ENCODE results near the gene NCKAP5. TPM values are rescaled to one million over a fixed set of nuclear protein-coding genes. Genes with fewer than 3 reads are reported as not detected.

The NCKAP5 gene
- total and polyA plus RNA-seq, 9 of the 15 experiments (the other 6 are each of a cell fraction or from before 2014, with no cell fraction given): not detected

DNA sequence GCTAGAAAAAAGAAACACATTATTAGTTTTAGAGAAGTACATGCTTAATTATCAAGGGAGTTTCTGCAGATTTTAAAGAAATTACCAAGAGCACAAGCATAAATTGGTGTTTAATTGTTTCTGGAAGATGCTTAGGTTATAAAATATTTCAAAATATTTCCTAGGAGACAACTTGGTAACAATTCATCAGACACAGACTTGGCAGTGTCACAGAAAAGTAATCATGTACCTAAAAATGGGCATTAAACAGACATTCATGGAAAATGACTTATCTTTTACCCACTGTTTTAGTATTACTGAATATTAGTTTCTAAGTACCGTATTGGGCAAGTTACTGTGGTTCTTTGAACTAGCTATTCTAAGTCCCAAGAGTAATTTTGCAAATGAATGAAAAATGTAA lies 469.5 kb downstream of the NCKAP5 start (continued):
- no peak for TF ChIP-seq TAL1 (IDR thresholded peaks at IDR 0.05)

DNA sequence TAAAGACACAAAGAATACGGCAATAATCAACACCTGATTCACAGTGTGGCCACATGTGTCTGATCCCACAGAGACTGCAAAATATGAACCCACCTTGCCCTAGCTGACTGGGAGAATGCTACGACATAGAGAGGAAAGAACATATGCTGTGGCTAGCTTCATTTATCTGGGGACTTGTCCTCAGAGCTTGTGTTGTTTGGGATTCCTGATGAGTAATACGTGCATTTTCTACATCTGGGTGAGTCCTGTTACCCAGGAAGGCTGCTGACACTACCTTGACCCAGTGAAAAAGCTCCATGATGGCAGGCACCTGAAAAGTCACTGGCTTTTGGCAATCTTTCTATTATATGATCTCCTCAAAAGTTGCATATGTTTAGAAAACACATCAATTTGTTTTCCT lies 470.6 kb downstream of the NCKAP5 start:
- Histone ChIP-seq H3K4me2 (ENCODE audit: insufficient read depth, low read length) (no peak overlapping the region), H3K9ac (ENCODE audit: insufficient read depth in 1 of 2, low read depth in 2 of 2, low read length in 2 of 2) (no peak overlapping the region), H4K20me1 (replicated peaks; ENCODE audit: control insufficient read depth, insufficient read depth, low read length) (no peaks in the 10 kb centered on the region), H3K36me3 (ENCODE audit: control insufficient read depth, insufficient read depth, low read length) (no peaks in the 10 kb centered on the region), H3K79me2 (ENCODE audit: control insufficient read depth, insufficient read depth, low read length) (no peaks in the 10 kb centered on the region), H3K9me3 (replicated peaks; ENCODE audit: control insufficient read depth, insufficient read depth, low read depth, low read length) (no peaks in the 10 kb centered on the region; the same call in 1 of the 2 replicates), H3K27me3 (ENCODE audit: control insufficient read depth in 2 of 2, insufficient read depth in 2 of 2, low read length in 2 of 2) (no peaks in the 10 kb centered on the region), H3K4me1 (replicated peaks in 1 of 2; ENCODE audit: control insufficient read depth in 2 of 2, insufficient read depth in 2 of 2, low read length in 2 of 2) (no peaks in the 10 kb centered on the region), H3K9me1 (ENCODE audit: control insufficient read depth, insufficient read depth, low read length) (no peaks in the 10 kb centered on the region), H3K27ac (ENCODE audit: extremely low read depth, low read depth, low read length) (no peak overlapping the region), H3K4me3 (no peak overlapping the region), H2AFZ (ENCODE audit: low read depth, low read length) (no peak overlapping the region)
- POLR2A ChIA-PET: interaction anchor here (0.5 kb wide), 2 partner anchors 78 to 84 kb away, joined by 3 read pairs; no protein-coding TSS in a partner anchor
- CTCF ChIA-PET (ENCODE audit: low intra/inter-chr PET ratio): no interaction called here
- BruUV-seq (replicated peaks): no TSS peak
- DNase-seq (ENCODE audit: extremely low read depth in 1 of 4, low spot score in 3 of 4): no peak
- TF ChIP-seq RCOR1 (IDR thresholded peaks at IDR 0.05; ENCODE audit: borderline replicate concordance in 1 of 2, low read depth in 2 of 2, low read length in 2 of 2): no peak
- no peak for ATAC-seq
- WGBS (ENCODE audit: insufficient coverage, low coverage, missing lambda C conversion rate): 8% methylated on average over 3 of the region's 3 CpGs
- intact Hi-C loops (cut with micrococcal nuclease): no loop called here
- FAIRE-seq: no peak
- in situ Hi-C loops (cut with MboI): no loop called here

DNA sequence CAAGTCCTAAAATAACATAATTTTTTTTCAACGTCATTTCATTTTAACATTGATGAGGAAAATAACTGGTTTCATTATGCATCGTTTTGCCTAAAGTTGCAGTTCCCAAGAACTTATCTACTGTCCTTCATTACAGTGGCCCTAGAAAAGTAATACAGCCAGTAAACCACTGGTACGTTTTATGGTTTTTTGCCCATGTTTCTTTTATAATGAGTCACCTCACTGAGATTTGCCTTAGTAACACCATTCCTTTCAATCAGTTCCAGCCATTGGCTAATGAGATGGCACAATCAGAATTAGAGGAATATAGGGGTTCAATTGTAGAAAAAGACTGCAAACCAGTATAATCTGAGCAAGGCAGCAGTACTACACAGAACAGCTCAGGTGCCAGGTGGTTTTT lies 475.7 kb downstream of the NCKAP5 start:
- Histone ChIP-seq H3K27ac (ENCODE audit: extremely low read depth, low read depth, low read length) (no peak overlapping the region), H3K36me3 (ENCODE audit: control insufficient read depth, insufficient read depth, low read length) (no peaks in the 10 kb centered on the region), H4K20me1 (replicated peaks; ENCODE audit: control insufficient read depth, insufficient read depth, low read length) (no peaks in the 10 kb centered on the region), H3K79me2 (ENCODE audit: control insufficient read depth, insufficient read depth, low read length) (no peaks in the 10 kb centered on the region), H3K4me1 (replicated peaks in 1 of 2; ENCODE audit: control insufficient read depth in 2 of 2, insufficient read depth in 2 of 2, low read length in 2 of 2) (no peaks in the 10 kb centered on the region), H3K4me3 (no peak overlapping the region), H3K4me2 (ENCODE audit: insufficient read depth, low read length) (no peak overlapping the region), H3K9me3 (replicated peaks; ENCODE audit: control insufficient read depth, insufficient read depth, low read depth, low read length) (no peaks in the 10 kb centered on the region; the same call in 1 of the 2 replicates), H2AFZ (ENCODE audit: low read depth, low read length) (no peak overlapping the region), H3K9ac (ENCODE audit: insufficient read depth in 1 of 2, low read depth in 2 of 2, low read length in 2 of 2) (no peak overlapping the region), H3K27me3 (ENCODE audit: control insufficient read depth in 2 of 2, insufficient read depth in 2 of 2, low read length in 2 of 2) (no peaks in the 10 kb centered on the region), H3K9me1 (ENCODE audit: control insufficient read depth, insufficient read depth, low read length) (no peaks in the 10 kb centered on the region)
- 0% methylated on average over 3 of the region's 3 CpGs for WGBS (ENCODE audit: insufficient coverage, low coverage, missing lambda C conversion rate)
- CTCF ChIA-PET (ENCODE audit: low intra/inter-chr PET ratio): no interaction called here
- no peak for FAIRE-seq
- in situ Hi-C loops (cut with MboI) (no loop called here), intact Hi-C loops (cut with micrococcal nuclease) (no loop called here)
- DNase-seq (ENCODE audit: extremely low read depth in 1 of 4, low spot score in 3 of 4): no peak
- ATAC-seq: no peak
- no TSS peak for BruUV-seq (replicated peaks)
- TF ChIP-seq ZNF165 (CRISPR knock-in tag; IDR thresholded peaks at IDR 0.05; ENCODE audit: borderline replicate concordance): no peak
- TF ChIP-seq, protein P1, sequence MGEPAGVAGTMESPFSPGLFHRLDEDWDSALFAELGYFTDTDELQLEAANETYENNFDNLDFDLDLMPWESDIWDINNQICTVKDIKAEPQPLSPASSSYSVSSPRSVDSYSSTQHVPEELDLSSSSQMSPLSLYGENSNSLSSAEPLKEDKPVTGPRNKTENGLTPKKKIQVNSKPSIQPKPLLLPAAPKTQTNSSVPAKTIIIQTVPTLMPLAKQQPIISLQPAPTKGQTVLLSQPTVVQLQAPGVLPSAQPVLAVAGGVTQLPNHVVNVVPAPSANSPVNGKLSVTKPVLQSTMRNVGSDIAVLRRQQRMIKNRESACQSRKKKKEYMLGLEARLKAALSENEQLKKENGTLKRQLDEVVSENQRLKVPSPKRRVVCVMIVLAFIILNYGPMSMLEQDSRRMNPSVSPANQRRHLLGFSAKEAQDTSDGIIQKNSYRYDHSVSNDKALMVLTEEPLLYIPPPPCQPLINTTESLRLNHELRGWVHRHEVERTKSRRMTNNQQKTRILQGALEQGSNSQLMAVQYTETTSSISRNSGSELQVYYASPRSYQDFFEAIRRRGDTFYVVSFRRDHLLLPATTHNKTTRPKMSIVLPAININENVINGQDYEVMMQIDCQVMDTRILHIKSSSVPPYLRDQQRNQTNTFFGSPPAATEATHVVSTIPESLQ (CRISPR knock-in tag; IDR thresholded peaks at IDR 0.05): no peak
- POLR2A ChIA-PET: no interaction called here

Measured in K562 (cell line).